OCI-LY1 (cell line): ENCODE results near the gene ZNF521.

Experiments
- EZH2 ChIP-seq: fragments of 200-600 bp; sonication (generic), shearing (Covaris generic); IDR thresholded peaks from 2 replicates; pipeline ENCODE4 v1.8.0; 2017; ENCODE audit warnings: borderline replicate concordance, mixed run types, mild to moderate bottlenecking, antibody characterized with exemption, low read length, moderate library complexity, mixed read lengths
- TF ChIP-seq, protein P1 (sequence below): fragments of 200-600 bp; sonication (generic), shearing (Covaris generic); IDR thresholded peaks from 2 replicates; pipeline ENCODE4 v1.5.1; 2017; ENCODE audit warnings: mild to moderate bottlenecking, antibody characterized with exemption, low read length, moderate library complexity, mixed read lengths

DNA sequence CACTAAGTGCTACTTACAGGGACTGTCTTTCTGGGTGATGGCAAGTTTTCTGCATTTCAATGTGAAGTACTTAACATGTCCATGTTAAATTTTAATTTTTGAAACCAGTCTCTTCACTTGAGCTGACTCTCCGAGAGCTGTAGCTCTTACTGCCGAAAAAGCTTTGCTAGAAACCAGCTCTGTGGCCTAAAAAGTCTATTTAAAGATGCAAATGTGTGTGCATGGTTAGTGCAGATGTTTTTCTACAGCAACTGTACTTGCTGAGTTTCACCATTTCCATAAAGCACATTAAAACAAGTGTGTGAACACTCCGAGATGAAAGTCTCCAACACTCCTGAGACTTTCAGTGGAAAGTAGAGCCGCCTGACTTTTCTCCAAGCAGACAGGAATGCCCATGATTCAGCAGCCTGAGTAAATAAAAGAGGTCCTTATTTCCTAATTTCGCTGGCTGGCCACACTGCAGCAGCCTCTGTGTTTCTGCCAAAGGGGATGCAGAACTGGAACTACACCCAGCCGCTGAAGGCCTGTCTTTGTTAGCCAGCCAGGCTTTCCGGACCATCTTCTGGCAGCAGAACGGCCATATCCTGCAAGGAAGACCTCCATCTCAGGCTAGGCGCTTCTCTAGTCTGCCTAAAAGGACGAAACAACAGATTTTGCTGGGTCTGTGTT lies 121.2 kb downstream of the ZNF521 start:
- TF ChIP-seq, protein P1, sequence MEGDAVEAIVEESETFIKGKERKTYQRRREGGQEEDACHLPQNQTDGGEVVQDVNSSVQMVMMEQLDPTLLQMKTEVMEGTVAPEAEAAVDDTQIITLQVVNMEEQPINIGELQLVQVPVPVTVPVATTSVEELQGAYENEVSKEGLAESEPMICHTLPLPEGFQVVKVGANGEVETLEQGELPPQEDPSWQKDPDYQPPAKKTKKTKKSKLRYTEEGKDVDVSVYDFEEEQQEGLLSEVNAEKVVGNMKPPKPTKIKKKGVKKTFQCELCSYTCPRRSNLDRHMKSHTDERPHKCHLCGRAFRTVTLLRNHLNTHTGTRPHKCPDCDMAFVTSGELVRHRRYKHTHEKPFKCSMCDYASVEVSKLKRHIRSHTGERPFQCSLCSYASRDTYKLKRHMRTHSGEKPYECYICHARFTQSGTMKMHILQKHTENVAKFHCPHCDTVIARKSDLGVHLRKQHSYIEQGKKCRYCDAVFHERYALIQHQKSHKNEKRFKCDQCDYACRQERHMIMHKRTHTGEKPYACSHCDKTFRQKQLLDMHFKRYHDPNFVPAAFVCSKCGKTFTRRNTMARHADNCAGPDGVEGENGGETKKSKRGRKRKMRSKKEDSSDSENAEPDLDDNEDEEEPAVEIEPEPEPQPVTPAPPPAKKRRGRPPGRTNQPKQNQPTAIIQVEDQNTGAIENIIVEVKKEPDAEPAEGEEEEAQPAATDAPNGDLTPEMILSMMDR: no peak
- no peak for TF ChIP-seq EZH2
